ENCODE measurements around the gene BCAS2. TPM values are rescaled to one million over a fixed set of nuclear protein-coding genes. Genes with fewer than 3 reads are reported as not detected.

BCAS2 gene
- total and polyA plus RNA-seq, 2 experiments from 2014 or later: 50.7 to 111 TPM

- H3K4me3 ChIP-seq: no peak overlapping the region
- Mint-ChIP-seq H3K4me1 (no peaks in the 10 kb centered on the region), H3K27me3 (ENCODE audit: insufficient read depth, low read depth, poor library complexity) (no peaks in the 10 kb centered on the region), H3K27ac (no peak overlapping the region; the same call in 1 of the 2 replicates), H3K9me3 (no peaks in the 10 kb centered on the region), H3K4me3 (no peak overlapping the region), H3K36me3 (ENCODE audit: low read depth) (no peaks in the 10 kb centered on the region)
- DNase-seq (ENCODE audit: low spot score) (no peak), ATAC-seq (no peak)
- H3K4me2 ChIP-seq: no peak overlapping the region
- H3K27ac ChIP-seq (ENCODE audit: low read depth): no peak overlapping the region
- no peaks in the 10 kb centered on the region for H3K79me2 ChIP-seq (replicated peaks; ENCODE audit: insufficient read depth)
- H3F3A ChIP-seq (replicated peaks; ENCODE audit: low read depth): no peaks in the 10 kb centered on the region
- no peaks in the 10 kb centered on the region; the same call in 1 of the 2 replicates for H3K36me3 ChIP-seq (ENCODE audit: insufficient read depth)
- no peak for TF ChIP-seq STAT1 (IDR thresholded peaks at IDR 0.05; ENCODE audit: unreplicated experiment)
- TF ChIP-seq EZH2phosphoT487 (IDR thresholded peaks at IDR 0.05; ENCODE audit: unreplicated experiment): no peak
- no peak for TF ChIP-seq ZNF114 (CRISPR knock-in tag; IDR thresholded peaks at IDR 0.05)
- TF ChIP-seq ZNF462 (CRISPR knock-in tag; IDR thresholded peaks at IDR 0.05): no peak
- TF ChIP-seq POLR2AphosphoS5 (IDR thresholded peaks at IDR 0.05; ENCODE audit: low read depth): no peak
- TF ChIP-seq NANOG (IDR thresholded peaks at IDR 0.05; ENCODE audit: borderline replicate concordance): no peak
- no peak for TF ChIP-seq EZH2 (IDR thresholded peaks at IDR 0.05; ENCODE audit: low read depth, unreplicated experiment)
- no peak for TF ChIP-seq ETS1 (IDR thresholded peaks at IDR 0.05)
- TF ChIP-seq CTCF (conservative IDR thresholded peaks at IDR 0.05; ENCODE audit: low read depth in 2 of 2): no peak
- TF ChIP-seq REST (IDR thresholded peaks at IDR 0.05; ENCODE audit: unreplicated experiment): no peak
- no peak for TF ChIP-seq ZNF331 (CRISPR knock-in tag; IDR thresholded peaks at IDR 0.05; ENCODE audit: low read depth)
- TF ChIP-seq CREB1 (CRISPR knock-in tag; IDR thresholded peaks at IDR 0.05; ENCODE audit: low read depth): no peak
- no peak for TF ChIP-seq JUNB (IDR thresholded peaks at IDR 0.05; ENCODE audit: unreplicated experiment)
- no peaks in the 10 kb centered on the region for H3K9me2 ChIP-seq (ENCODE audit: insufficient read depth)
- H4K20me1 ChIP-seq (replicated peaks; ENCODE audit: insufficient read depth): no peaks in the 10 kb centered on the region
- no peaks in the 10 kb centered on the region for H3K4me1 ChIP-seq (ENCODE audit: insufficient read depth)
- no peak overlapping the region for H2AFZ ChIP-seq
- H3K27me3 ChIP-seq (ENCODE audit: insufficient read depth): no peaks in the 10 kb centered on the region
These were observed 25.8 kb upstream of the BCAS2 start for GRCh38 chr1:114607223-114607622.

Measured in GM23338 (cell line).